ENCODE data around the gene RASGRF2.

RASGRF2 gene

DNA sequence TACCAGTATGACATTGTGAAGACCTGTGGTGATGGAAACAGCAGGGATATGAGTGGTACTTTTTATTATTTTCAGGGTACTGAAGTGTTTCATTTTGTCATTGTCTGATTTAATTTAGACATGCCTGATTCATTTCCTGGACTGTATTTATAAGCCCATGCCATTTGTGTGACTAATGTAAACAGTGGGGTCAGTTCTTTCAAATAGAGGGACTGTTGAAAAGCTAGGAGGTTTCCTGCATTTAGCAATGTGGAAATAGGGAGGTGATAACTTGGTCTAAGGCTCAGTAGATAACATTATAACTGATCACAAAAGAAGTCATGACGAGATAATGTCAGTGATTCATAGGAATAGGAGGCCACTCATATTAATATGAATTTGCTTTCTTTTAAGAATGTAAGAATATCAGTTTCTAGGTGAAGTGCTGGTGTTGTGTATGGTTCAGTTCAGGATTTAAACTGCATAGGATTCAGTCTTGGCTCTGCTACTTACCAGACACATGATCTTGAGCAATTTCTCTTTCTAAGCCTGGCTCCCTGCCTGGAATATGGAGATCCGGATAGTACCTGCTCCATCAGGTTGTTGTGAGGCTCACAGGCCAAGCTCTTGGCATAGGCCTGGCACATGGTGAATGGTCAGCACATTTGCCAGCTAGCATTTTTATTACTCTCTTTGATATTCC lies 7.5 kb downstream of the RASGRF2 start:
- H3K27ac ChIP-seq, result no peak overlapping the region
- TF ChIP-seq, protein P1, sequence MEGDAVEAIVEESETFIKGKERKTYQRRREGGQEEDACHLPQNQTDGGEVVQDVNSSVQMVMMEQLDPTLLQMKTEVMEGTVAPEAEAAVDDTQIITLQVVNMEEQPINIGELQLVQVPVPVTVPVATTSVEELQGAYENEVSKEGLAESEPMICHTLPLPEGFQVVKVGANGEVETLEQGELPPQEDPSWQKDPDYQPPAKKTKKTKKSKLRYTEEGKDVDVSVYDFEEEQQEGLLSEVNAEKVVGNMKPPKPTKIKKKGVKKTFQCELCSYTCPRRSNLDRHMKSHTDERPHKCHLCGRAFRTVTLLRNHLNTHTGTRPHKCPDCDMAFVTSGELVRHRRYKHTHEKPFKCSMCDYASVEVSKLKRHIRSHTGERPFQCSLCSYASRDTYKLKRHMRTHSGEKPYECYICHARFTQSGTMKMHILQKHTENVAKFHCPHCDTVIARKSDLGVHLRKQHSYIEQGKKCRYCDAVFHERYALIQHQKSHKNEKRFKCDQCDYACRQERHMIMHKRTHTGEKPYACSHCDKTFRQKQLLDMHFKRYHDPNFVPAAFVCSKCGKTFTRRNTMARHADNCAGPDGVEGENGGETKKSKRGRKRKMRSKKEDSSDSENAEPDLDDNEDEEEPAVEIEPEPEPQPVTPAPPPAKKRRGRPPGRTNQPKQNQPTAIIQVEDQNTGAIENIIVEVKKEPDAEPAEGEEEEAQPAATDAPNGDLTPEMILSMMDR (IDR thresholded peaks at IDR 0.05), result no peak
- TF ChIP-seq ZFX (IDR thresholded peaks at IDR 0.05; ENCODE audit: borderline replicate concordance), result no peak

DNA sequence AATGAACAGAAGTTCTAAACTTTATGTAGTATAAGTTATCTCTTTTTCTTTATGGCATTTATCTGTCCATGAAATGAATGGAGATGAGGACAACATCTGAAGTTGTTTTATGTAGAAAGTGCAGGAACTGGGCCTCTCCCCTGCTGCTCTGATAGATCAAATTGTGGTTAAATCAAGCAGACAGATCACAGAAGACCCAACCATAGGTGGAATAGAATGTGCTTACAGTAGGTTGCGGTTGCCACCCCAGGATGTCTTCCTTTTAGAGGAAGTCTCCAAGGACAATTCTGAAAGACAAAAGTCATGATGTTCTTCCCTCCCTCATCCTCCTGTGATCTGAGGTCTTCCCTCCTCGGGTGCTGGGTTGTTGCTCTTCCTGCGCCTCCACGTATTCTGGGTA lies 12.9 kb downstream of the RASGRF2 start:
- TF ChIP-seq ZFX (IDR thresholded peaks at IDR 0.05; ENCODE audit: borderline replicate concordance), result no peak
- TF ChIP-seq, protein P1 (IDR thresholded peaks at IDR 0.05), result no peak
- no peak overlapping the region for H3K27ac ChIP-seq

DNA sequence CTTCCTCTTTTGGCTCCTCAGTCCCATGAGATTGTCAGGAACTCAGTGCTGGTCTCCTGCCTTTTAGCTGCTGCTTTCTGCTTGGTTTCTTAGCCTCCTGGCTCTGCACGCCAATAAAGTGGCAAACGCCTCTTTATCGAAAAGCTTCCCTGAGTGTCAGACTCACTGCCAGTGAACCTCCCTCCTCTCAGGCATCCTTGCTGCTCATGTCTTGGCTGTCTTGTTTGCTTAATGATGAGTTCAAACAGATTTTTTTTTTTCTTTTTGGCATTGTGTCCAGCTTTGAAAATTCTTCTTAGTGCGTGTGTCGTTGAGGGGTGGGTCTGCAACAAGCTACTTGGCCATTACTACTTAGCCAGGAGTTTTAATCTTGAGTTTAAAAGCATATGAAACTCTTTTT lies 14.9 kb downstream of the RASGRF2 start:
- TF ChIP-seq ZFX (IDR thresholded peaks at IDR 0.05; ENCODE audit: borderline replicate concordance), result no peak
- TF ChIP-seq, protein P1 (IDR thresholded peaks at IDR 0.05), result no peak
- no peak overlapping the region for H3K27ac ChIP-seq

DNA sequence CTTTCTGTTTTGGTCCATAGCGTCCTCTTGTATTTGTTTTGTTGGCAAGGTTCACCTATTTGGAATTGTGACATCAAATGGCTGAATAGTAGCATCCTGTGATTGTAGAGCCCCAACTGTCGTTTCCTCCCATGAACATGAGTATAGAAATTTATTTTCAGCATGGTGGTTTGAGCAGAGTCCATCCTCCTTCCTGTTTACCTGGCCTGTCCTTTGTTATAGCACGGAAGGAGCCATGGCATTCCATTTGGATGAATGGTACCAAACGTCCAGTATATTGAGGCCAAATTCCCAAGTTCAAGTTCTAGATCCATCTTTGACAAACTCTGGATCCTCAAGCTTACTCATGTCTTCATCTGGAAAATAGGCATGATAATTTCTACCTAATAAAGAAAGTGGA lies 16.8 kb downstream of the RASGRF2 start:
- H3K27ac ChIP-seq, result no peak overlapping the region
- TF ChIP-seq, protein P1 (IDR thresholded peaks at IDR 0.05), result no peak

DNA sequence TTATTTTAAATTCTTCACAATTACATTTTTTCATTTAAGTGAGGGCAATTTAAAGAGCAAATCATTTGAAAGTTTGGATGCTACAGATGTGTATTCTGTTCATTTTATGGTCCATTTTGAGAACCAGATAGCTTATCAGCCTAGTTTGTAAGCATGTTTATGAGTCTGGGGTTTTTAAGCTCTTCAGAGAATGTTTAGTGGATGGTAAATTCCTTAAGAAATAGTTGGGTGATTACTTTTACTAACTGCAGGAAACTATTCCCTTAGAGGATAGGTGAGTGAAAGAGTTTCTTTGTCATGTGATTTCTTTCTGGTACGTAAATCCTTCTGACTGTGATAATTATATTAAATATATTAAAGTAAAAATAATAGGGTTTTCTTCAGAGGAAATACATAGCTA lies 17.6 kb downstream of the RASGRF2 start:
- no peak overlapping the region for H3K27ac ChIP-seq
- TF ChIP-seq, protein P1 (IDR thresholded peaks at IDR 0.05), result no peak
- TF ChIP-seq ZFX (IDR thresholded peaks at IDR 0.05; ENCODE audit: borderline replicate concordance), result no peak

DNA sequence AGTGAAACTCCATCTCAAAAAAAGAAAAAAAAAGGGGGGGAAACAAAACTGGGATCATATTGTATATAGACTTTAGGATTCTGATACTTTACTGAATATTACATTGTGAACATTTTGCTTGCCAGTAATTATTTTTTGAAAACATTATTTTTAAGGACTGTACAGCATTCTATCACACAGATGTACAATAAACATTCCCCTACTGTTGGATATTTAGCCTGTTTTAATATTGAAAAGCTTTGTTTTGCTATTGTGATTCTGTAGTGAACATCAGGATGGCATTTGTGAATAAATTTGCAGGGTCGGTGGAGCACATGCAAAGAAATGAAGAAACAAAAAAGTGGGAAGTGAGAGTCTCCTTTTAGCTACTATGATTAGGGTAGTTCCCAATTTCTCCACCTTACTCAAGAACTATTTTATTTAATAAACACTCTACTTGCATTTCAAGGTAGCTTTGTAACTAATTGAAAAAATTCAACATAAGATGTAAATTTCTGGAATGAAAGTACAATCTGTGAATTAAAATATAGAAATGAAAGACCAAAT lies 18.7 kb downstream of the RASGRF2 start:
- TF ChIP-seq ZFX (IDR thresholded peaks at IDR 0.05; ENCODE audit: borderline replicate concordance), result no peak
- TF ChIP-seq, protein P1 (IDR thresholded peaks at IDR 0.05), result no peak
- no peak overlapping the region for H3K27ac ChIP-seq

DNA sequence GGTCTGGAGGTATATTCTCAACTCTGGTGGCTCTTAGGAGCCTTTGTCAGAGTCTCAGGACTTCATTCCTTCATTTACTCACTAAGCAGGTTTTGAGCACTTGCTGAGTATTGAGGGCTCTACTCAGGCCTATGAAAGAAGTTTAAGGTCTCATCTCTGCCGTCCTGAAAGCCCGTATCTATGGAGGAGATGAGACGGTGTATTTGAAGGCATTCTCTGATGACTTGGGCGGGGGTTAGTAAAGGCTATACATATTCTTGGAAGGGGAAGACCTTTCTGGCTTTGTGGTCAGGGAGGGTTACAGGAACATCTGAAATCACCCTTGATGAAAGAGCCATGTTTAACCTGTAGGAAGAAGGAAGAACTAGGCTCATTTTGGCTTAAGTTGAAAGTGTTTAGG lies 21.9 kb downstream of the RASGRF2 start:
- H3K27ac ChIP-seq, result no peak overlapping the region
- no peak for TF ChIP-seq ZFX (IDR thresholded peaks at IDR 0.05; ENCODE audit: borderline replicate concordance)
- TF ChIP-seq, protein P1 (IDR thresholded peaks at IDR 0.05), result no peak
